CD4-positive, alpha-beta memory T cell (primary cell): ENCODE results near the gene TNPO1. TPM values are rescaled to one million over a fixed set of nuclear protein-coding genes. Genes with fewer than 3 reads are reported as not detected.

Experiments used
- CTCF ChIA-PET: fragments of 350-600 bp; sonication (Branson Sonifier 250); formaldehyde crosslinking; loops from one replicate; lab custom pipeline; 2021; ENCODE audit warnings: inconsistent platforms; ENCODE audit not compliant: partially characterized antibody; lab: Charles Lee
- POLR2A ChIA-PET: fragments of 350-600 bp; sonication (Branson Sonifier 250); formaldehyde crosslinking; loops from one replicate; lab custom pipeline; 2021; ENCODE audit not compliant: partially characterized antibody; lab: Charles Lee
- DNase-seq, 5 donors: peaks; one replicate each; pipeline versions ENCODE4 v3.0.0 to v3.0.0-alpha.2; 2020 to 2022; ENCODE audit warnings: mixed read lengths in 1 of 5
- H3K27ac ChIP-seq: one replicate; pipeline ENCODE4 v1.7.0; 2013; ENCODE audit warnings: low read depth, low read length
- H3K27me3 ChIP-seq: 2 replicates; pipeline ENCODE4 v1.7.0; 2013; ENCODE audit warnings: mild to moderate bottlenecking, low read length, moderate library complexity; ENCODE audit not compliant: insufficient read depth
- H3K36me3 ChIP-seq: 2 replicates; pipeline ENCODE4 v1.7.0; 2013; ENCODE audit warnings: mild to moderate bottlenecking, low read length, moderate library complexity; ENCODE audit not compliant: insufficient read depth
- H3K4me1 ChIP-seq: 2 replicates; pipeline ENCODE4 v1.7.0; 2013; ENCODE audit warnings: mild to moderate bottlenecking, low read length, moderate library complexity; ENCODE audit not compliant: insufficient read depth
- H3K4me3 ChIP-seq, 2 donors: one replicate each; pipeline ENCODE4 v1.7.0; 2013; ENCODE audit warnings: low read length in 2 of 2, mild to moderate bottlenecking in 1 of 2
- H3K9me3 ChIP-seq, 2 donors: one replicate each; pipeline ENCODE4 v1.7.0; 2013; ENCODE audit warnings: low read length in 2 of 2, control low read depth in 1 of 2; ENCODE audit not compliant: control insufficient read depth in 1 of 2
- H3K27ac Mint-ChIP-seq, 7 donors: one replicate each; pipeline ENCODE4 v1.8.0; 2020 to 2021; ENCODE audit warnings: mixed read lengths in 7 of 7, mild to moderate bottlenecking in 6 of 7, inconsistent platforms in 3 of 7, moderate library complexity in 3 of 7
- H3K27me3 Mint-ChIP-seq, 2 donors: one replicate each; pipeline ENCODE4 v1.8.0; 2020 to 2021; ENCODE audit warnings: mixed read lengths in 2 of 2
- H3K36me3 Mint-ChIP-seq, 2 donors: one replicate each; pipeline ENCODE4 v1.8.0; 2020 to 2021; ENCODE audit warnings: mixed read lengths in 2 of 2, inconsistent platforms in 1 of 2, mild to moderate bottlenecking in 1 of 2
- H3K4me1 Mint-ChIP-seq, 4 donors: one replicate each; pipeline ENCODE4 v1.8.0; 2020 to 2021; ENCODE audit warnings: mixed read lengths in 4 of 4, mild to moderate bottlenecking in 1 of 4
- H3K4me3 Mint-ChIP-seq, 8 donors: one replicate each; pipeline ENCODE4 v1.8.0; 2020 to 2021; ENCODE audit warnings: mixed read lengths in 8 of 8, mild to moderate bottlenecking in 7 of 8, moderate library complexity in 6 of 8, inconsistent platforms in 3 of 8
- H3K9me3 Mint-ChIP-seq, 8 donors: one replicate each; pipeline ENCODE4 v1.8.0; 2020 to 2021; ENCODE audit warnings: mixed read lengths in 8 of 8, mild to moderate bottlenecking in 5 of 8, inconsistent platforms in 3 of 8, moderate library complexity in 1 of 8
- intact Hi-C: fragments of 100-400 bp; cut with micrococcal nuclease; formaldehyde crosslinking; loops from one replicate; pipeline ENCODE4 v1.15.1; 2023
- polyA plus RNA-seq, 2 donors: library from polyadenylated mRNA; unstranded; fragments of 300-500 nt; fragmentation: Illumina TruSeq; gene quantifications; one replicate each; pipeline ENCODE4 v1.2.3, GENCODE V29; 2021
- total RNA-seq, 2 experiments: library from RNA; stranded (reverse); gene quantifications; one replicate each; pipeline ENCODE4 v1.2.3, GENCODE V29; 2021

TNPO1 gene
- total and polyA plus RNA-seq, 4 experiments from 2014 or later, result 46.6 to 86.4 (median 66.8) TPM

- intact Hi-C loops, result no loop called here
These were observed 40.9 kb downstream of the TNPO1 start for GRCh38 chr5:72857396-72857795.

GRCh38 chr5:72859127-72859526, 42.7 kb downstream of the TNPO1 start:
- Mint-ChIP-seq H3K9me3 (no peaks in the 10 kb centered on the region), H3K27ac (peak overlapping the region in 2 of 7 donors; percentile 22 to 47), H3K36me3 (peaks cover 36 to 75% of the 10 kb centered on the region in 2 donors), H3K4me3 (peak overlapping the region in 1 of 8 donors; percentile 30), H3K4me1 (peaks cover 26 to 58% (median 35%) of the 10 kb centered on the region in 4 donors), H3K27me3 (no peaks in the 10 kb centered on the region)
- H3K4me1 ChIP-seq, result peaks cover 36% of the 10 kb centered on the region
- H3K4me3 ChIP-seq, result no peak overlapping the region
- CTCF ChIA-PET, result no interaction called here
- no peaks in the 10 kb centered on the region for H3K27me3 ChIP-seq
- no peak overlapping the region for H3K27ac ChIP-seq
- peaks cover 23% of the 10 kb centered on the region for H3K36me3 ChIP-seq
- intact Hi-C loops, result no loop called here
- DNase-seq, result no peak
- no peaks in the 10 kb centered on the region for H3K9me3 ChIP-seq
- POLR2A ChIA-PET, result no interaction called here

More at GRCh38 chr5:72857396-72857795, 40.9 kb downstream of the TNPO1 start:
- Histone ChIP-seq H3K27ac (no peak overlapping the region), H3K4me3 (no peak overlapping the region), H3K27me3 (no peaks in the 10 kb centered on the region), H3K36me3 (peaks cover 22% of the 10 kb centered on the region), H3K4me1 (peaks cover 52% of the 10 kb centered on the region), H3K9me3 (no peaks in the 10 kb centered on the region)
- H3K9me3 Mint-ChIP-seq, result no peaks in the 10 kb centered on the region
- DNase-seq, result no peak
- POLR2A ChIA-PET, result interaction anchor here (1.6 kb wide), 1 partner anchor 9 kb away, joined by 6 read pairs; no protein-coding TSS in a partner anchor
- no peaks in the 10 kb centered on the region for H3K27me3 Mint-ChIP-seq
- H3K4me1 Mint-ChIP-seq, result peaks cover 36 to 70% (median 49%) of the 10 kb centered on the region in 4 donors
- H3K27ac Mint-ChIP-seq, result no peak overlapping the region
- peaks cover 39 to 75% of the 10 kb centered on the region in 2 donors for H3K36me3 Mint-ChIP-seq
- CTCF ChIA-PET, result interaction anchor here (0.8 to 1.1 kb wide), 2 partner anchors 22 to 246 kb away, joined by 3 read pairs; no protein-coding TSS in a partner anchor
- H3K4me3 Mint-ChIP-seq, result peak overlapping the region in 1 of 8 donors; percentile 3

- ChIA-PET CTCF (no interaction called here), POLR2A (interaction anchor here (0.7 to 1.2 kb wide), 3 partner anchors 12 to 617 kb away, joined by 3 to 5 read pairs (median 3); no protein-coding TSS in a partner anchor)
- H3K9me3 Mint-ChIP-seq, result no peaks in the 10 kb centered on the region
- no peak for DNase-seq
- Histone ChIP-seq H3K27ac (no peak overlapping the region), H3K4me1 (peaks cover 25% of the 10 kb centered on the region), H3K4me3 (no peak overlapping the region), H3K36me3 (peaks cover 25% of the 10 kb centered on the region), H3K9me3 (no peaks in the 10 kb centered on the region), H3K27me3 (no peaks in the 10 kb centered on the region)
- intact Hi-C loops, result no loop called here
- peaks cover 23 to 54% (median 32%) of the 10 kb centered on the region in 4 donors for H3K4me1 Mint-ChIP-seq
- H3K27me3 Mint-ChIP-seq, result no peaks in the 10 kb centered on the region
- H3K4me3 Mint-ChIP-seq, result no peak overlapping the region
- H3K27ac Mint-ChIP-seq, result peak overlapping the region in 1 of 7 donors; percentile 54
- H3K36me3 Mint-ChIP-seq, result peaks cover 36 to 69% of the 10 kb centered on the region in 2 donors
These were observed 44.0 kb downstream of the TNPO1 start for GRCh38 chr5:72860499-72860898.

- no peak overlapping the region for H3K27ac ChIP-seq
- no peak for DNase-seq
- Mint-ChIP-seq H3K27me3 (no peaks in the 10 kb centered on the region), H3K27ac (peak overlapping the region in 5 of 7 donors; percentile 30 to 80 (median 78)), H3K4me1 (peaks cover 7 to 18% (median 12%) of the 10 kb centered on the region in 4 donors), H3K36me3 (peaks cover 46 to 68% of the 10 kb centered on the region in 2 donors), H3K4me3 (peak overlapping the region in 2 of 8 donors; percentile 0 to 32), H3K9me3 (no peaks in the 10 kb centered on the region)
- H3K4me3 ChIP-seq, result no peak overlapping the region
- ChIA-PET POLR2A (no interaction called here), CTCF (no interaction called here)
- H3K27me3 ChIP-seq, result no peaks in the 10 kb centered on the region
- H3K9me3 ChIP-seq, result no peaks in the 10 kb centered on the region
- intact Hi-C loops, result no loop called here
- H3K36me3 ChIP-seq, result peaks cover 32% of the 10 kb centered on the region
- no peaks in the 10 kb centered on the region for H3K4me1 ChIP-seq
These were observed 55.0 kb downstream of the TNPO1 start for GRCh38 chr5:72871366-72872024.

GRCh38 chr5:72878854-72879253, 62.4 kb downstream of the TNPO1 start:
- Mint-ChIP-seq H3K27me3 (no peaks in the 10 kb centered on the region), H3K9me3 (no peaks in the 10 kb centered on the region), H3K36me3 (peaks cover 34 to 68% of the 10 kb centered on the region in 2 donors), H3K4me3 (no peak overlapping the region), H3K27ac (peak overlapping the region in 2 of 7 donors; percentile 24 to 31), H3K4me1 (peaks cover 0 to 7% (median 2%) of the 10 kb centered on the region in 4 donors)
- no peak for DNase-seq
- ChIA-PET CTCF (interaction anchor here (1.0 kb wide), 1 partner anchor 22 kb away, joined by 3 read pairs; no protein-coding TSS in a partner anchor), POLR2A (no interaction called here)
- Histone ChIP-seq H3K9me3 (no peaks in the 10 kb centered on the region), H3K36me3 (peaks cover 59% of the 10 kb centered on the region), H3K27me3 (no peaks in the 10 kb centered on the region), H3K4me3 (no peak overlapping the region), H3K4me1 (no peaks in the 10 kb centered on the region), H3K27ac (no peak overlapping the region)
- intact Hi-C loops, result no loop called here

GRCh38 chr5:72882989-72883388, 66.5 kb downstream of the TNPO1 start:
- Mint-ChIP-seq H3K36me3 (peaks cover 37 to 79% of the 10 kb centered on the region in 2 donors), H3K9me3 (no peaks in the 10 kb centered on the region), H3K4me3 (no peak overlapping the region), H3K4me1 (peaks cover 0 to 7% (median under 1%) of the 10 kb centered on the region in 4 donors), H3K27ac (peak overlapping the region in 1 of 7 donors; percentile 72), H3K27me3 (no peaks in the 10 kb centered on the region)
- H3K27ac ChIP-seq, result no peak overlapping the region
- H3K27me3 ChIP-seq, result no peaks in the 10 kb centered on the region
- H3K4me1 ChIP-seq, result no peaks in the 10 kb centered on the region
- CTCF ChIA-PET, result no interaction called here
- intact Hi-C loops, result no loop called here
- H3K9me3 ChIP-seq, result no peaks in the 10 kb centered on the region
- POLR2A ChIA-PET, result no interaction called here
- peaks cover 55% of the 10 kb centered on the region for H3K36me3 ChIP-seq
- DNase-seq, result no peak
- H3K4me3 ChIP-seq, result no peak overlapping the region

- POLR2A ChIA-PET, result no interaction called here
- Mint-ChIP-seq H3K36me3 (peaks cover 45 to 80% of the 10 kb centered on the region in 2 donors), H3K9me3 (no peaks in the 10 kb centered on the region), H3K4me1 (peaks cover 0 to 7% (median 2%) of the 10 kb centered on the region in 4 donors), H3K27me3 (no peaks in the 10 kb centered on the region), H3K4me3 (no peak overlapping the region), H3K27ac (no peak overlapping the region)
- intact Hi-C loops, result no loop called here
- Histone ChIP-seq H3K27me3 (no peaks in the 10 kb centered on the region), H3K9me3 (no peaks in the 10 kb centered on the region), H3K27ac (no peak overlapping the region), H3K36me3 (peaks cover 57% of the 10 kb centered on the region), H3K4me1 (no peaks in the 10 kb centered on the region), H3K4me3 (no peak overlapping the region)
- CTCF ChIA-PET, result no interaction called here
- DNase-seq, result no peak
These were observed 67.4 kb downstream of the TNPO1 start for GRCh38 chr5:72883850-72884249.
